NB4 (cell line): Measurements from ENCODE around the gene FXR2.

Source experiments
- MYC ChIP-seq: IDR thresholded peaks from 2 replicates; pipeline ENCODE4 v1.6.1; 2011; ENCODE audit warnings: low read depth, low read length
- POLR2A ChIP-seq: IDR thresholded peaks from 2 replicates; pipeline ENCODE4 v1.6.1; 2011; ENCODE audit warnings: mild to moderate bottlenecking; ENCODE audit not compliant: insufficient read length; ENCODE audit errors: extremely low read depth
- TF ChIP-seq, protein P1 (sequence below): IDR thresholded peaks from one replicate; pipeline ENCODE4 v1.5.1; 2012; ENCODE audit warnings: low read depth, low read length
- TF ChIP-seq, protein P2 (sequence below): IDR thresholded peaks from 2 replicates; pipeline ENCODE4 v1.6.1; 2011; ENCODE audit warnings: low read depth, low read length

DNA sequence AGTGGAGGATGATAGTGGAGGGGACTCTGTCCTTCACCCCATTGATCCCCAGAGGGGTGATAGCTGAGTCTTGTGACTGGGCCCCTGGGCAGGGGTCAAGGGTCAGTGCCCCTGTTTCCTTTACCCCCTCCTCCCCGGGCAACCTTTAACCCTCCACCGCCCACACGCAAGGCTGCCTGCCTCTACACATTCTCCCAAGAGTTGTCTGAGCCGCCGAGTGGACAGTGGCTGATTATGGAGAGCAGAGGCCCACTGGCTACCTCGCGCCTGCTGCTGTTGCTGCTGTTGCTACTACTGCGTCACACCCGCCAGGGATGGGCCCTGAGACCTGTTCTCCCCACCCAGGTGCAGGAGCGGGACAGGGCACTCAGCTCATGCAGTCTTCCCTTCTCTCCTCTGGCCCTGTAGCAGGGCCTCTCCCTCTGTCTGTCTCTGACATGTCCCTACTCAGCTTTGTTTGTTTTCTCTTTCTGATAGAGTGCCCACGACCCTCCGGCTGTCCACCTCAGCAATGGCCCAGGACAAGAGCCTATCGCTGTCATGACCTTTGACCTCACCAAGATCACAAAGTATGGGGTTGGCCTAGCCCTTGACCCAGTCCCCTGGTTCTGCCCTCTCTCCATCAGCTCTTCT lies 15.4 kb upstream of the FXR2 start, which contains the start of gene SHBG:
- TF ChIP-seq, protein P1, sequence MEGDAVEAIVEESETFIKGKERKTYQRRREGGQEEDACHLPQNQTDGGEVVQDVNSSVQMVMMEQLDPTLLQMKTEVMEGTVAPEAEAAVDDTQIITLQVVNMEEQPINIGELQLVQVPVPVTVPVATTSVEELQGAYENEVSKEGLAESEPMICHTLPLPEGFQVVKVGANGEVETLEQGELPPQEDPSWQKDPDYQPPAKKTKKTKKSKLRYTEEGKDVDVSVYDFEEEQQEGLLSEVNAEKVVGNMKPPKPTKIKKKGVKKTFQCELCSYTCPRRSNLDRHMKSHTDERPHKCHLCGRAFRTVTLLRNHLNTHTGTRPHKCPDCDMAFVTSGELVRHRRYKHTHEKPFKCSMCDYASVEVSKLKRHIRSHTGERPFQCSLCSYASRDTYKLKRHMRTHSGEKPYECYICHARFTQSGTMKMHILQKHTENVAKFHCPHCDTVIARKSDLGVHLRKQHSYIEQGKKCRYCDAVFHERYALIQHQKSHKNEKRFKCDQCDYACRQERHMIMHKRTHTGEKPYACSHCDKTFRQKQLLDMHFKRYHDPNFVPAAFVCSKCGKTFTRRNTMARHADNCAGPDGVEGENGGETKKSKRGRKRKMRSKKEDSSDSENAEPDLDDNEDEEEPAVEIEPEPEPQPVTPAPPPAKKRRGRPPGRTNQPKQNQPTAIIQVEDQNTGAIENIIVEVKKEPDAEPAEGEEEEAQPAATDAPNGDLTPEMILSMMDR = no peak
- TF ChIP-seq MYC (no peak), POLR2A (no peak)
- TF ChIP-seq, protein P2, sequence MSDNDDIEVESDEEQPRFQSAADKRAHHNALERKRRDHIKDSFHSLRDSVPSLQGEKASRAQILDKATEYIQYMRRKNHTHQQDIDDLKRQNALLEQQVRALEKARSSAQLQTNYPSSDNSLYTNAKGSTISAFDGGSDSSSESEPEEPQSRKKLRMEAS = no peak
